Stimulated activated CD4-positive, alpha-beta T cell treated with anti-CD3 and anti-CD28 coated beads, Interleukin-12 subunit alpha, Interleukin-12 subunit beta, amount 100 ng/mL, for 48 hours (primary cell): ENCODE results near the gene SPATA9.
A peak's percentile ranks its signal among the peaks of the same experiment; 100 is the strongest.
"Not testable (repeated sequence)": the region's sequence is repeated elsewhere in the genome, so short reads cannot be mapped to it uniquely, and the experiment has no call there.

ENCODE experiments used
- DNase-seq, 3 donors: peaks; one replicate each; pipeline ENCODE4 v3.0.0-alpha.2; 2020; ENCODE audit warnings: low read depth in 2 of 3, low spot score in 1 of 3

Gene SPATA9

DNA sequence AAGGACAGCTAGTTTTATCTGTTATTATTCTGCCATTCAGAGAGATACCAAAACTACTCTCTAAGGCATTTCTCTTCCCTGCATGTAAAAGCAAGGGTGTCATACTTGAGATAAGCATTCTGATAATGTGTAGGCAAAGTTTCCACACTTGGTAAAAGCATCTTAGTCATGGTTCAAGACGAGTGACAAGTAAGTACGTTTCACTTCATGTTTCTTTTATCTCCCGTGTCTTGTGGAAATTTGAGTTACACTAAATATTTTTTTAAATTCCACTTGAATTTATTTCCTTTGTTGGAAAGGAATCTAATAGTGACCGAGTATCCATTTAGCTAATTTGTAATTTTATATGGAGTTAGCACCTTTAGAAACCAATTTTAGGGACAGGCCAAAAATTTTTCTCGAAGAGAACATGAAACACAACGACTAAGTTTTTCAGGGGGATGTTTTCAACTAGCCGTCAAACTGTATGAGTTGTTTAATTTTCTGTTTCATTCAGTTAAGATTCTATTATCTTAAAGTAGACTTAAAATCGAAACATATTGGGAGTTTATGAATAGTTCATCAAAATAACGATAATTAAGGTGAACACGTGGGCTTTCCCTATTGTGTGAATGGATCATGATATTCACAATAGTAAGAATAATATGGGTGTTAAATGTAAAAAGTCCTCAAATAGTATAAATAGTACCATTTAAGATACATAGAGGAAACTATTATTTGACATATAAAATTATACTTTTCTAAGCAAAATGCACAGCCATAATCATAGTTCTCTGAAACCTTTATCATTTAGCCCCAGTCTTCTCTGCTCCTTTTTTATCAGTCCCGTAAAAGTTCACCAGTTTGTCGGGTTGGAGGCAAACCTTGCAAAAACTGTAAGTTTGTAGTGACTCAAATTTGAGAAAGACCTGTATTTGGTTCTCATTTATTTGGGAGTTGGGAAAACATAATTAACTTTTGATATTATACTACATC is 34.6 kb downstream of the SPATA9 start:
- DNase-seq, result no peak

- peak; percentile 90 to 94 (median 91) for DNase-seq
These were observed 36.0 kb downstream of the SPATA9 start, which contains the start of gene RFESD for GRCh38 chr5:95646569-95647431. RFESD (plus strand) TSS chr5:95646777; CDS start chr5:95652272, 5,495 bp downstream.

DNA sequence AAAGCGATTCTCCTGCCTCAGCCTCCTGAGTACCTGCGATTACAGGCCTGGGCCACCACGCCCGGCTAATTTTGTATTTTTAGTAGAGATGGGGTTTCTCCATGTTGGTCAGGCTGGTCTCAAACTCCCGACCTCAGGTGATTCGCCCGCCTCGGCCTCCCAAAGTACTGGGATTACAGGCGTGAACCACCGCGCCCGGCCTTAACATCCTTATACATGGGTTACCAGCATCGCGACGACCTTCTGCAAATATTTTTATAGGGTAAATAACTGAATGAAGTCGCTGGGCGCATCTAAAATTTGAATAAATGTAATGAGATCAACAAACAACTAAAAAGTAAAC is 36.6 kb downstream of the SPATA9 start:
- not testable (repeated sequence) for DNase-seq

GRCh38 chr5:95644351-95645042 is 38.3 kb downstream of the SPATA9 start:
- peak in 1 of 3 donors; percentile 45 for DNase-seq

GRCh38 chr5:95643152-95643551 is 39.6 kb downstream of the SPATA9 start:
- DNase-seq, result no peak

DNA sequence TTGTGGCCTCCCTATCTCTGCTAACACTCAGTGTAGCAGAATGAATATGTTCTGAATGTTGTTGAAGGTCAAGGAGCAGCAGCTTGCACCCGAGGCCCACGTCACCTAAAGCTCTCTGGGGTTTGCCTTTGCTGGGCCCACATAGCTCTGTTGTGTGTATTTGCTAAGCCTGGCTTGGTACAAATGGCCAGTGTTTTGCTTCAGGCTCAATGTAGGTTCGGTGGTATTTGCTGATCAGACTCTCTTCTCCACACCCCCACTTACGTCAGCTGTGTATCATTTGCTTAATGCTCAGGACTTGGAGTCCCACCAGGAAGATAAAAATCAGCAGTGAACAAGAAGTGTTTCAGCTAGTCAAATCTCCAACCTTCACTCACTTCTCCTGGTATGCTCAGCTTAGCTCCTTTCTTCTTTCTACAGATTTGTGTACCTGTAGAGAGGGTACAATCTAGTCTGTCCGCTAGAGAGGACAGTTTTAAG is 41.0 kb downstream of the SPATA9 start:
- no peak for DNase-seq

DNA sequence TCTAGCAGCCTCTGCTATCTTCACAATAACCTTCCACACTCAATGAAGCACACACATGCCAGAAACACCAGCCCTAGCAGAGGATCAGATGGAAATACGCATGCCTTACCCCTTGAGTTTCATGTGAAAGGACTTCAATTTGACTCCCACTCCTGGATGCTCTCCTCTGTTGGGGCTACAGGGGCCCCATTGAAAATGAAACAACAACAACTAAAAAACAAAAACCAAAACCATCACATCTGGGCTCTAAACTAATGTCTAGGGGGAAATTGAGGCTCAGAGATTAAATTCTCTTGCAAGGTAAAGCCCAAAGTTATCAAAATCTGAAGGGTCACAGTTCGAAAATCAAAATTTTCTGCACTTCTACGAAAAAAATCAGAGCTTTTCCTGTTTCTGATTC is 44.2 kb downstream of the SPATA9 start:
- DNase-seq, result no peak

GRCh38 chr5:95634081-95634480 is 48.7 kb downstream of the SPATA9 start:
- no peak for DNase-seq

DNA sequence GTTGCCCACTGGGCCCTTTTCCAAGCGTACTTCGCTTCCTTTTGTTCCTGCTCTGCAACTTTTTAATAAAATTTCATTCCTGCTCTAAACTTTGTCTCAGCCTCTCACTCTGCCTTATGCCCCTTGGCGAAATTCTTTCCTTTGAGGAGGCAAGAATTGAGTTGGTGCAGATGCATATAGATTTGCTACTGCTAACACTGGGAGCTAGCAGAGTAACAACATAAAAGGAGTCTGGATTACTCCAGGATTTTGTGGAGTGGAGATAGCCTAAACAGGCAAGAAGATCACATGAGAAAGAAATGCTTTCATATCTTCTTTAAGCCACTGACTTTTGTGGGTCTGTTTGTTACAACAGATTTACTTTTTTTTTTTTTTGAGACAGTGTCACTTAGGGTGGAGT is 49.1 kb downstream of the SPATA9 start:
- DNase-seq, result no peak

GRCh38 chr5:95632942-95633341 is 49.8 kb downstream of the SPATA9 start:
- DNase-seq, result not testable (repeated sequence)

DNA sequence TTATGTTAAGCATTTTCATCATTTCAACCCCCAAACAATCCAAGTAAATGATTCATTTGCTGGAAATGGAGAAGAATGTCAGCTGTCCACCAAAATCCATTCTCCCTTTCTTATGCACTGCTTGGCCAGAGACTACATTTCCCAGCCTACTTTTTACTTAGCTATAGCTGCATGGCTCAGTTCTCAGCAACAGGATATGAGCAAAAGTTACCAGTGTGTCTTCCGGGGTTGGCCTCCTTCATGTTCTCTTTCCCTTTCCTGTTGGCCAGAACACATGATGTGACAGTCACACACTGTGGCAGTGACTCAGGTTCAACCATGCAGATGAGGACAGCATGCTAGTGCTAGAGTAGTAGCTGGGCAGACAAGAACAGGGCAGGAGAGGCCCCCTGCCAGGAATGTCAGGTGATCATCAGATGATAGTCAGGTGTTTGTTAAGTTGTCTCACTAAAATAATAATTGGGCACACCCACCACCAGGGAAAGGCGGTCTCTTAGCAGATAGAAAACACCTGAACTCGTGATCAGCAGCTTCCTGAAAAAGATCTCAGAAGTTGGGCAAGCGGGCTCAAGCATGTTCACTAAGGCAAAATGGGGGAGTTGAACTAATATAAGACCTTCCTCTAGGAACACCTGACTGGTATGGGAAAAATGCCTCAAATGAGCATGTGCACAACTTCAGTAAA is 50.7 kb downstream of the SPATA9 start:
- peak; percentile 45 to 71 (median 69) for DNase-seq

DNA sequence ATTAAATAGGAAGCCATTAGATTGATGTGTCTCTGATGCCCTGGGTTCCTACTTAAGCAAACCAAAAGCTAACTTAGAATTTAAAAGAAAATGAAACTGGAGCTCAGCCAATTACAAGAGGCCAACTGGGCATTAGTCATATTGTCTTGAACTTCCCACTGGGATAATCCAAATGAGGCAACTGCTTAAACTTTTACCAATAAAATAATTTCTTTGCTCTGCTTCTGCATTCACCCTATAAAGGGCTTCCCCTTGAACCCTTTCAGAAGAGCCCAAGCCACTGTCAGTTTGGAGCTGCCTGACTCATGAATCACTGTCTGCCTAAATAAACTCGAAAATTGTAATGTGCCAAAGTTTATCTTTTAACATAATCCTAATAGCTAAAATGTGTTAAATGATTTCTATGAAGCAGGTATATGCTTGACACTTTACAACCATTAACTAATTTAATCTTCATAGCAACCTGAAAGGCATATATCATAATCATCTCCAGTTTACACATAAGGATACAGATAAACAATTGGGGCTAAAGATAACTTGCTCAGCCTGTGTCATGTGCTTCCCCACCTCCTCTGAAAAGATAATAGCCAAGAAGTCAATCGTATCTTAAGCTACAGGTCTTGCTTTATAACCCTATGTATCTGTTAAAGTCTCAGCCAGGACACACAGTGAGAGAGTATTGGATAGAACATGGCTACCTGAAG is 51.4 kb downstream of the SPATA9 start:
- no peak for DNase-seq

- no peak for DNase-seq
These were observed 52.3 kb downstream of the SPATA9 start for GRCh38 chr5:95630394-95630917.

GRCh38 chr5:95628933-95629332 is 53.9 kb downstream of the SPATA9 start:
- no peak for DNase-seq

DNA sequence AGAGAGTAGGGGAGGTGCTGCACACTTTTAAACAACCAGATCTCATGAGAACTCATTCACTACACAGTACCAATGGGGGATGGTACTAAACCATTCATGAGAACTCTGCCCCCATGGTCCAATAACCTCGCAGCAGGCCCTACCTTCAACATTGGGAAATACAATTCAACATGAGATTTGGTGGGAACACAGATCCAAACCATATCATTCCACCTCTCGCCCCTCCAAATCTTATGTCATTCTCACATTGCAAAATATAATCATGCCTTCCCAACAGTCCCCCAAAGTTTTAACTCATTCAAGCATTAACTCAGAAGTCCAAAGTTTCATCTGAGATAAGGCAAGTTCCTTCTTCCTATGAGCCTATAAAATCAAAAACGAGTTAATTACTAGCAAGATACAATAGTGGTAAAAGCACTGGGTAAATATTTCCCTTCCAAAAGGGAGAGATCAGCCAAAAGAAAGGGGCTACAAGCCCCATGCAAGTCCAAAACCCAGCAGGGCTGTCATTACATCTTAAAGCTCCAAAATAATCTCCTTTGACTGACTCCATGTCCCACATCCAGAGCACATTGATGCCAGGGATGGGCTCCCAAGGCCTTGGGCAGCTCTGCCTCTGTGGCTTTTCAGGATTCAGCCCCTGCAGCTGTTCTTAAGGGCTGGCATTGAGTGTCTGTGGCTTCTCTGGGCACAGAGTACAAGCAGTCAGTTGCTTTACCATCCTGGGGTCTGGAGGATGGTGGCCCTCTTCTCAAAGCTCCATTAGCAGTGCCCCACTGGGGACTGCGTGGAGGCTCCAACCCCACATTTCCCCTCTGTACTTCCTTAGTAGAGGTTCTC is 54.6 kb downstream of the SPATA9 start:
- no peak for DNase-seq

DNA sequence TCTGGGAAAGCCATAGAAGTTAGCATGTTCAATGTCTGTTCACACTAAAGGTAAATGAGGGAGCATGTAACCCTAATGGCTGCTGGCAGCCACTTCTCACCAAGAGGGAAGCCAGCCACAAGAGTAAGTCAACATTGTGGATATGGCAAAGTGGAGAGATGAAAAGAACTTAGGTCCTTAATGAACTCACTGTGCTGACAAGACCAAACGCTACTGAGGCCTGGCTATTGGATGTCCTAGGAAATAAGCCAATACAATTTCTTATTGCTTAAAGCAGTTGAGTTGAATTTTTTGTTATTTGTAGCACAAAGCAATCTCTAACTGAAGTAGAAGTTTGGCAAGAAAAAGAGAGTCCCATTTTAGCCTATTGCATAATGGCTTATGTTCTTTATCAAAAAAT is 56.1 kb downstream of the SPATA9 start:
- no peak for DNase-seq

DNA sequence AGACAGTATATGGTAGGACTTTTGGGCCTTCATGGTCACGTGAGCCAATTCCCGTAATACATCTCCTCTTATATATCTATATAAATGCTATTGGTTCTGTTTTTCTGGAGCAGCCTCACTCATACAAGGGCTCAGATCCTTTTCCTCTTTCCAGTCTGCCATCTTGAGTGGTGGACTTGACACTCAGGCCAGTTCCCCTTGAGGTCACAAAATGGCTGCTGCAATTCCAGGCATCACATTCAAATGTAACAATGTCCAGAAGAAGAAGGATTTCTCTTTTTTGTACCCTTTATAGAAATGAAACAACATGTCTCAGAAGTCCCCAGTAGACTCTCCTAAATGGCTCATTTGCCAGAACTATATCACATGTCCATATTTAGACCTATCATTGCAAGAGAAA is 58.4 kb downstream of the SPATA9 start:
- DNase-seq, result no peak

DNA sequence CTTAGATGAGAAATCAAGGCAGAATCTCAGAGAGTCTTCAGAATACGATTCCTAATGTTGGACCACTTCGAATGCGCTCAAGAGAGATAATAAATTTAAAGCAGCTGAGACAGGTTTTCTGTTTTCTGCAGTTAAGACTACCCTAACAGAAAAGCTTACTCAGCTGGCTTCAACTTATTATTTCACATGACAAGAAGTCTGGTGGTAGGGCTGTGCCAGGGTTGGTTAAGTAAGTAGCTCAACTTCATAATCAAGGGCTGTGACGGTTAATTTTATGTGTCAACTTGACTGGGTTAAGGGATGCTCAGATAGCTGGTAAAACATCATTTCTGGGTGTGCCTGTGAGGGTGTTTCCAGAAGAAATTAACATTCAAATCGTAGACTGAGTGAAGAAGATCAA is 59.1 kb downstream of the SPATA9 start:
- DNase-seq, result no peak
